ENCODE results near the gene KIF13A. TPM values are rescaled to one million over a fixed set of nuclear protein-coding genes. Genes with fewer than 3 reads are reported as not detected.

KIF13A gene
- total RNA-seq, 4 donors from 2014 or later: 39.6 to 51.6 (median 43.2) TPM

DNA sequence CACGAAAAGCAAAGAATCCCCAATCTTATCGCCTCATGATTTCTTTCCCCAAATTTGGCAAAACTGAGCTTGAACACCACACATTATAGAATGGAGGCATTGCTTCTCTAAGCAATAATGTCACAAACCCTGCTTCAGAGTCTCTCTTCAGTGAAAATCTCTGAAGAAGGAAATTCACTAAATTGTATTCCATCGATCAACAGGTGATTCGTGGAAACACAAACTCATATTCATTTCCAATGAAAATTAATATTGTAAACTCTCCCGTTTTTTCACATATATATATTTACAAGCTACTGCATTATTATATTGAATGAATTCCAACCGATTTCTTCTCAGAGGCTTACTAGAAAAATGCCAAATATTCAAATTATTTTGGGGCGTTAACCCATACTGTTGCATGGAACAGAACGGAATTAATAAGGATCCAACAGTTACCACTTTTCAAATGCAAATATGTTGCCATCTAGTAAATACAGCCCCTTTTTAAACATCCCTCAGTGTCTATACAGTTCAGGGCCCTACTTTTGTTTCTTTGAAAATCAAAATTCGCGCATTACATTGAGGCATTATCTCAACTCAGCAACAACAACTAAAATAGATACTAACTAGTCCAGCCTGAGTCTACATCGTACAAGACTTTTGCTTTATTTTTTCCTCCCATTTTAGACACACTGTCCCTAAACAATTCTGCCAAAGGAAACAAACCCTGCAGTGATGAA is 1.3 kb downstream of the KIF13A start:
- H3K27ac ChIP-seq: peak overlapping the region; percentile 59 to 99 (median 78)
- no peaks in the 10 kb centered on the region for H3K9me3 ChIP-seq
- TF ChIP-seq POLR2A (IDR thresholded peaks at IDR 0.05): no peak
- TF ChIP-seq, protein P1, sequence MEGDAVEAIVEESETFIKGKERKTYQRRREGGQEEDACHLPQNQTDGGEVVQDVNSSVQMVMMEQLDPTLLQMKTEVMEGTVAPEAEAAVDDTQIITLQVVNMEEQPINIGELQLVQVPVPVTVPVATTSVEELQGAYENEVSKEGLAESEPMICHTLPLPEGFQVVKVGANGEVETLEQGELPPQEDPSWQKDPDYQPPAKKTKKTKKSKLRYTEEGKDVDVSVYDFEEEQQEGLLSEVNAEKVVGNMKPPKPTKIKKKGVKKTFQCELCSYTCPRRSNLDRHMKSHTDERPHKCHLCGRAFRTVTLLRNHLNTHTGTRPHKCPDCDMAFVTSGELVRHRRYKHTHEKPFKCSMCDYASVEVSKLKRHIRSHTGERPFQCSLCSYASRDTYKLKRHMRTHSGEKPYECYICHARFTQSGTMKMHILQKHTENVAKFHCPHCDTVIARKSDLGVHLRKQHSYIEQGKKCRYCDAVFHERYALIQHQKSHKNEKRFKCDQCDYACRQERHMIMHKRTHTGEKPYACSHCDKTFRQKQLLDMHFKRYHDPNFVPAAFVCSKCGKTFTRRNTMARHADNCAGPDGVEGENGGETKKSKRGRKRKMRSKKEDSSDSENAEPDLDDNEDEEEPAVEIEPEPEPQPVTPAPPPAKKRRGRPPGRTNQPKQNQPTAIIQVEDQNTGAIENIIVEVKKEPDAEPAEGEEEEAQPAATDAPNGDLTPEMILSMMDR (IDR thresholded peaks at IDR 0.05): no peak
- H3K27me3 ChIP-seq: no peaks in the 10 kb centered on the region
- DNase-seq: no peak
- H3K4me3 ChIP-seq: peak overlapping the region; percentile 51 to 78 (median 58)
- H3K4me1 ChIP-seq: peaks cover 0 to 21% (median 4%) of the 10 kb centered on the region in 4 donors
- no peaks in the 10 kb centered on the region for H3K36me3 ChIP-seq

DNA sequence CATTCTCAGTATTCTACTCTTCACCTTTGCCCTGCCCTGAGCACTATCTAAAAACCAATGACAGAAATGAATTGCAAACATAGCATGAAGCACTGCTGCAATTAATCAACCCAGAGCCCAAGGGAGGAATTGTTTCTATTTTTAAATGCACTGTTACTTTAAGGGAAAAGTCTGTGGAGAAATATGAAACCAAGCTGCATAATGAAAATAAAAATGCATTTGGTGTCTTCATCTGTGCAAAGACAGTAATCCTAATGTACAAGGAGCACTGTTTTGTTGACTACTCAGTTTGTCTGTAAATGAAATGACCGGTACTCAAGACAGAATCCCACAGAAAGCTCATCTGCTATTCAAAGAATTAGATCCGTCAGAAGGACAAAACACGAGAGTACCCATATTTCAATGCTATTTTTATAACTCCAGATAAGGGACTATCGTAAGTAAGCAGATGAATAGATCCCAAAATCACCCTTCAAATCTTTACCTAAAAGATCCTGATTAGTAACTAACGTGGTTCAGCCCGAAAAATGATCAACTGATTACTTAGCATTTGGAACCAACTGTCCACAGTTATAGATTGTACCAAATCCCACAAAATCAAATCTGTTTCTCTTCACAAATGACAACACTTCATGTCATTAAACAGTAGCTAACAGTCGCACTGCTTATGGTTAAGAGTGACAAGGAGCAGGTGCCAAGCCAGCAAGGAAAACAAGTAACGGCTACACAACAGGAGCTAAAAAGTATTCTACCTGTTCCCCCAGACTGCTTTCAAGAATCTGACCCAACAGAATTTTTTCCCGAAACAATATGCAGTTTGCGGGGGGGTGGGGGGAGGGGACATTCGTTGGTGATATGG is 2.4 kb downstream of the KIF13A start:
- Histone ChIP-seq H3K27me3 (no peaks in the 10 kb centered on the region), H3K36me3 (no peaks in the 10 kb centered on the region), H3K27ac (peak overlapping the region in 2 of 4 donors; percentile 29 to 38), H3K9me3 (no peaks in the 10 kb centered on the region), H3K4me3 (peak overlapping the region in 2 of 4 donors; percentile 60 to 78), H3K4me1 (peaks cover 0 to 21% (median 4%) of the 10 kb centered on the region in 4 donors)
- TF ChIP-seq, protein P1 (IDR thresholded peaks at IDR 0.05): no peak
- TF ChIP-seq POLR2A (IDR thresholded peaks at IDR 0.05): no peak
- DNase-seq: no peak

DNA sequence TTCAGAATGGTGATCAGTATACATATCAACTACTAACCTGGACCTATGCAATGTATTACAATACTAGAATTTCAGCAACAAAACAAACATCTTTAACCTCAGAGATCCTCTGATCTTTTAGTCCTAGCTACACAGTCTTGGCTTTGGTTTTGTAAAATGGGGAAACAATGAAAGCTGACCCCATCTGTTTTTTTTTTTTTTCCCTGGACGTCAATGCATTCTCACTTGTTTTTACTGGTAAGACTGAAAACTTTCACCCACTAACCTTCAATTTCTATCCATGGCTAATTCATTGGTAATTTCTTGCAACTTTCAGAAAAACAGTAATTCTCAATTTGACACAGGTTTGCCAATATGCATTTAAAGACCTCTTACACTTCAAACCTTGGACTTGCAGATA is 3.0 kb downstream of the KIF13A start:
- Histone ChIP-seq H3K36me3 (no peaks in the 10 kb centered on the region), H3K4me3 (peak overlapping the region in 1 of 4 donors; percentile 60), H3K4me1 (peaks cover 0 to 21% (median 4%) of the 10 kb centered on the region in 4 donors), H3K9me3 (no peaks in the 10 kb centered on the region), H3K27ac (peak overlapping the region in 2 of 4 donors; percentile 39 to 52), H3K27me3 (no peaks in the 10 kb centered on the region)
- no peak for DNase-seq
- no peak for TF ChIP-seq POLR2A (IDR thresholded peaks at IDR 0.05)
- TF ChIP-seq, protein P1 (IDR thresholded peaks at IDR 0.05): no peak

DNA sequence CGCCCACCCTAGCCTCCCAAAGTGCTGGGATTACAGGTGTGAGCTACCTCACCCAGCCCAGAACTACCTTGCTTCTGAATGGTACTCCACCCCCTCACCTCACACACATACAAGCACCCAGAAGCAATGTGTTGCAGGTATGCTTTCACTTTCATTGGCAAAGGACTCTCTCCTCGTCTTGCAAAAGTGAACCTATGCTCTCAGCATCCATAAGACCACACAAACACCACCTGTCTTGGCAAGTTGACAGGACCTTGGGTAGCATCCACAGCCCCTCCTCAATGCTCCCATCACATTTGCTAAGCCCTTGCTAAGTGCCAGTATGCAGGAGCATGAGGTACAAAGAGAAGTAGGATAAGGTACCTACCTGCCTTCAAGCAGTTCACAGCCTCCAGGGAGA is 3.7 kb downstream of the KIF13A start:
- Histone ChIP-seq H3K4me1 (peaks cover 0 to 21% (median 4%) of the 10 kb centered on the region in 4 donors), H3K4me3 (peak overlapping the region in 1 of 4 donors; percentile 24), H3K36me3 (no peaks in the 10 kb centered on the region), H3K27me3 (no peaks in the 10 kb centered on the region), H3K9me3 (no peaks in the 10 kb centered on the region), H3K27ac (peak overlapping the region in 2 of 4 donors; percentile 39 to 52)
- DNase-seq: peak in 1 of 3 donors; percentile 51
- no peak for TF ChIP-seq POLR2A (IDR thresholded peaks at IDR 0.05)
- TF ChIP-seq, protein P1 (IDR thresholded peaks at IDR 0.05): no peak

DNA sequence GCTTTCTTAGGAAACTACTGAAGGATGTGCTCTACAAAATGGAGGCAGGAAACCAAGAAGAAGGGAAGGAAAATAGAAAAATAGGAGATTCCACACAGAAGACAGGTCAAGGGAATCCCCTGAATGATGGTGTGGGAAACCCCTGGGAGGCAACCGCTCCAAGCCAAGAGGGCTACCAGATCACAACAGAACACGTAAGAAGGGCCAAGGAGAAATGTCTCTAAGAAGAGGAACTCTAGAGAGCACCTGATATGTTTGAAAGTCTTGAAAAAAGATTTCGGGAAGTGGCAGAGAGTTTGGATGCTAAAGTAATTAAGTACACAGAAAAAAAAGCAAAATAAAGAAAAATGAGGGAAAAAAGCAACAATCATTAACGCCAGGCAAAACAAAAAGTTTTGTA is 7.1 kb downstream of the KIF13A start:
- H3K27ac ChIP-seq: no peak overlapping the region
- H3K9me3 ChIP-seq: no peaks in the 10 kb centered on the region
- TF ChIP-seq, protein P1 (IDR thresholded peaks at IDR 0.05): no peak
- TF ChIP-seq POLR2A (IDR thresholded peaks at IDR 0.05): no peak
- DNase-seq: no peak
- no peaks in the 10 kb centered on the region for H3K36me3 ChIP-seq
- peaks cover 0 to 15% (median 4%) of the 10 kb centered on the region in 4 donors for H3K4me1 ChIP-seq
- H3K27me3 ChIP-seq: no peaks in the 10 kb centered on the region
- no peak overlapping the region for H3K4me3 ChIP-seq

Data from Peyer's patch (tissue), 4 donors.